Sigmoid colon (tissue), 4 donors: ENCODE results near the gene SAMD4A.

ENCODE experiments used
- POLR2A ChIP-seq, 2 donors: fragments of 450-650 bp; IDR thresholded peaks; one replicate each; pipeline ENCODE4 v1.6.1; 2016; ENCODE audit warnings: antibody characterized with exemption in 2 of 2, mild to moderate bottlenecking in 2 of 2, moderate library complexity in 2 of 2
- POLR2AphosphoS5 ChIP-seq, 4 donors: sonication (generic); formaldehyde crosslinking; IDR thresholded peaks; one replicate each; pipeline ENCODE4 v1.6.1; 2017; ENCODE audit warnings: antibody characterized with exemption in 4 of 4
- TF ChIP-seq, protein P1 (sequence below), 4 experiments: fragments of 450-650 bp in 3 of 4; fragments of 200-600 bp in 1 of 4; IDR thresholded peaks; one replicate each; pipeline ENCODE4 v1.5.1; 2016 to 2019; ENCODE audit warnings: antibody characterized with exemption in 4 of 4, mild to moderate bottlenecking in 3 of 4, moderate library complexity in 2 of 4

- TF ChIP-seq, protein P1, sequence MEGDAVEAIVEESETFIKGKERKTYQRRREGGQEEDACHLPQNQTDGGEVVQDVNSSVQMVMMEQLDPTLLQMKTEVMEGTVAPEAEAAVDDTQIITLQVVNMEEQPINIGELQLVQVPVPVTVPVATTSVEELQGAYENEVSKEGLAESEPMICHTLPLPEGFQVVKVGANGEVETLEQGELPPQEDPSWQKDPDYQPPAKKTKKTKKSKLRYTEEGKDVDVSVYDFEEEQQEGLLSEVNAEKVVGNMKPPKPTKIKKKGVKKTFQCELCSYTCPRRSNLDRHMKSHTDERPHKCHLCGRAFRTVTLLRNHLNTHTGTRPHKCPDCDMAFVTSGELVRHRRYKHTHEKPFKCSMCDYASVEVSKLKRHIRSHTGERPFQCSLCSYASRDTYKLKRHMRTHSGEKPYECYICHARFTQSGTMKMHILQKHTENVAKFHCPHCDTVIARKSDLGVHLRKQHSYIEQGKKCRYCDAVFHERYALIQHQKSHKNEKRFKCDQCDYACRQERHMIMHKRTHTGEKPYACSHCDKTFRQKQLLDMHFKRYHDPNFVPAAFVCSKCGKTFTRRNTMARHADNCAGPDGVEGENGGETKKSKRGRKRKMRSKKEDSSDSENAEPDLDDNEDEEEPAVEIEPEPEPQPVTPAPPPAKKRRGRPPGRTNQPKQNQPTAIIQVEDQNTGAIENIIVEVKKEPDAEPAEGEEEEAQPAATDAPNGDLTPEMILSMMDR (IDR thresholded peaks at IDR 0.05) = no peak
- no peak for TF ChIP-seq POLR2AphosphoS5 (IDR thresholded peaks at IDR 0.05)
- no peak for TF ChIP-seq POLR2A (IDR thresholded peaks at IDR 0.05)
These were observed 152.5 kb downstream of the SAMD4A start for GRCh38 chr14:54719406-54719805.
